ENCODE measurements around the gene FNDC10. TPM values are rescaled to one million over a fixed set of nuclear protein-coding genes. Genes with fewer than 3 reads are reported as not detected.

FNDC10 gene
- total RNA-seq, 4 donors from 2014 or later: 1.5 to 4.6 (median 3.7) TPM

DNA sequence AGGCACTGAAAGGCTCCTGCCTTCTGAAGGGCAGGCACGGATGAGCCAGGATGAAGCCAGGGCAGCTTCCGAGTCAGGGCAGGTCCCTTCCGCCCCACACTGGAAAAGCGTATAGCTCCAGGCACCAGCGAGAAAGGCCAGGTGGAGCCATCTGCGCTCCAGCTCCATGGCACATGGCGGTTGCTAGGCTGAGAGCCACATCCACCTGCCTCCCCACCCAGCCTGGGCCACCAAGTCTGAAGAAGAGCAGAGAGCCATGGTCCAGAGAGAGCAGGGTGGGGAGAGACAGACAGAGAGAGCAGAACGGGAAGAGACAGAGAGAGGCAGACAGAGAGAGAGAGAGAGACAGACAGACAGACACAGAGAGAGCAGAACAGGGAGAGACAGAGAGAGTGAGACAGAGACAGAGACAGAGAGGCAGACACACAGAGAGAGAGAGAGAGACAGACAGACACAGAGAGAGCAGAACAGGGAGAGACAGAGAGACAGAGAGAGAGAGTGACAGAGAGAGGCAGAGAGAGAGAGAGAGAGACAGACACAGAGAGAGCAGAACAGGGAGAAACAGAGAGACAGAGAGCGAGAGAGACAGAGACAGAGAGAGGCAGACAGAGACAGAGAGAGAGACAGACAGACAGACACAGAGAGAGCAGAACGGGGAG is 5.2 kb downstream of the FNDC10 start:
- H3K9me3 ChIP-seq: no peaks in the 10 kb centered on the region
- 25 to 69% methylated on average over 1 to 9 of the region's 10 CpGs for WGBS, 2 donors (ENCODE audit: low coverage in 1 of 2)
- no peak for TF ChIP-seq POLR2A (IDR thresholded peaks at IDR 0.05)
- TF ChIP-seq POLR2AphosphoS5 (IDR thresholded peaks at IDR 0.05): no peak
- no peak for TF ChIP-seq EP300 (IDR thresholded peaks at IDR 0.05; ENCODE audit: low read depth)
- TF ChIP-seq, protein P1, sequence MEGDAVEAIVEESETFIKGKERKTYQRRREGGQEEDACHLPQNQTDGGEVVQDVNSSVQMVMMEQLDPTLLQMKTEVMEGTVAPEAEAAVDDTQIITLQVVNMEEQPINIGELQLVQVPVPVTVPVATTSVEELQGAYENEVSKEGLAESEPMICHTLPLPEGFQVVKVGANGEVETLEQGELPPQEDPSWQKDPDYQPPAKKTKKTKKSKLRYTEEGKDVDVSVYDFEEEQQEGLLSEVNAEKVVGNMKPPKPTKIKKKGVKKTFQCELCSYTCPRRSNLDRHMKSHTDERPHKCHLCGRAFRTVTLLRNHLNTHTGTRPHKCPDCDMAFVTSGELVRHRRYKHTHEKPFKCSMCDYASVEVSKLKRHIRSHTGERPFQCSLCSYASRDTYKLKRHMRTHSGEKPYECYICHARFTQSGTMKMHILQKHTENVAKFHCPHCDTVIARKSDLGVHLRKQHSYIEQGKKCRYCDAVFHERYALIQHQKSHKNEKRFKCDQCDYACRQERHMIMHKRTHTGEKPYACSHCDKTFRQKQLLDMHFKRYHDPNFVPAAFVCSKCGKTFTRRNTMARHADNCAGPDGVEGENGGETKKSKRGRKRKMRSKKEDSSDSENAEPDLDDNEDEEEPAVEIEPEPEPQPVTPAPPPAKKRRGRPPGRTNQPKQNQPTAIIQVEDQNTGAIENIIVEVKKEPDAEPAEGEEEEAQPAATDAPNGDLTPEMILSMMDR (IDR thresholded peaks at IDR 0.05): no peak
- peaks cover 0 to 8% (median 5%) of the 10 kb centered on the region in 4 donors for H3K4me1 ChIP-seq
- H3K27ac ChIP-seq: no peak overlapping the region
- no peak for DNase-seq
- no peak overlapping the region for H3K4me3 ChIP-seq
- H3K36me3 ChIP-seq: no peaks in the 10 kb centered on the region
- intact Hi-C loops (cut with DNase I; ENCODE audit: low total_unique reads): no loop called here
- in situ Hi-C loops (cut with MboI; ENCODE audit: low pct_ligation_motif_present in 1 of 4, low pct_unique_long_range_greater_than_20kb in 1 of 4, low sequenced_read_pairs in 3 of 4): no loop called here
- peaks cover 36% of the 10 kb centered on the region for H3K27me3 ChIP-seq

- H3K4me3 ChIP-seq: no peak overlapping the region
- no peak overlapping the region for H3K27ac ChIP-seq
- intact Hi-C loops (cut with DNase I; ENCODE audit: low total_unique reads): no loop called here
- H3K4me1 ChIP-seq: peaks cover 0 to 3% (median under 1%) of the 10 kb centered on the region in 4 donors
- no peaks in the 10 kb centered on the region for H3K36me3 ChIP-seq
- H3K27me3 ChIP-seq: peaks cover 32% of the 10 kb centered on the region
- TF ChIP-seq EP300 (IDR thresholded peaks at IDR 0.05; ENCODE audit: low read depth) (no peak), POLR2AphosphoS5 (IDR thresholded peaks at IDR 0.05) (no peak), POLR2A (IDR thresholded peaks at IDR 0.05) (no peak)
- TF ChIP-seq, protein P1 (IDR thresholded peaks at IDR 0.05): no peak
- 81% methylated on average over 24 of the region's 24 CpGs; no CpG with 5 or more reads in 1 of the 2 donors for WGBS, 2 donors (ENCODE audit: low coverage in 1 of 2)
- DNase-seq: no peak
- H3K9me3 ChIP-seq: no peaks in the 10 kb centered on the region
- in situ Hi-C loops (cut with MboI; ENCODE audit: low pct_ligation_motif_present in 1 of 4, low pct_unique_long_range_greater_than_20kb in 1 of 4, low sequenced_read_pairs in 3 of 4): no loop called here
These were observed 5.9 kb downstream of the FNDC10 start for GRCh38 chr1:1593834-1594601.

GRCh38 chr1:1591452-1591851 is 8.5 kb downstream of the FNDC10 start:
- no peaks in the 10 kb centered on the region for H3K36me3 ChIP-seq
- 81 to 92% methylated on average over 5 to 13 of the region's 13 CpGs for WGBS, 2 donors (ENCODE audit: low coverage in 1 of 2)
- no peaks in the 10 kb centered on the region for H3K4me1 ChIP-seq
- no peak for DNase-seq
- no peak for TF ChIP-seq EP300 (IDR thresholded peaks at IDR 0.05; ENCODE audit: low read depth)
- no peak for TF ChIP-seq POLR2A (IDR thresholded peaks at IDR 0.05)
- no peak for TF ChIP-seq POLR2AphosphoS5 (IDR thresholded peaks at IDR 0.05)
- TF ChIP-seq, protein P1 (IDR thresholded peaks at IDR 0.05): no peak
- intact Hi-C loops (cut with DNase I; ENCODE audit: low total_unique reads) (no loop called here), in situ Hi-C loops (cut with MboI; ENCODE audit: low pct_ligation_motif_present in 1 of 4, low pct_unique_long_range_greater_than_20kb in 1 of 4, low sequenced_read_pairs in 3 of 4) (no loop called here)
- H3K27me3 ChIP-seq: peaks cover 29% of the 10 kb centered on the region
- H3K9me3 ChIP-seq: no peaks in the 10 kb centered on the region
- H3K27ac ChIP-seq: no peak overlapping the region
- H3K4me3 ChIP-seq: no peak overlapping the region

GRCh38 chr1:1583347-1584010 is 16.5 kb downstream of the FNDC10 start:
- Histone ChIP-seq H3K4me1 (no peaks in the 10 kb centered on the region), H3K9me3 (no peaks in the 10 kb centered on the region), H3K36me3 (no peaks in the 10 kb centered on the region), H3K27me3 (peaks cover 65% of the 10 kb centered on the region), H3K4me3 (no peak overlapping the region), H3K27ac (no peak overlapping the region)
- WGBS, 2 donors (ENCODE audit: low coverage in 1 of 2): 65 to 89% methylated on average over 4 to 23 of the region's 23 CpGs
- TF ChIP-seq, protein P1 (IDR thresholded peaks at IDR 0.05): no peak
- TF ChIP-seq POLR2AphosphoS5 (IDR thresholded peaks at IDR 0.05) (no peak), EP300 (IDR thresholded peaks at IDR 0.05; ENCODE audit: low read depth) (no peak), POLR2A (IDR thresholded peaks at IDR 0.05) (no peak)
- intact Hi-C loops (cut with DNase I; ENCODE audit: low total_unique reads) (no loop called here), in situ Hi-C loops (cut with MboI; ENCODE audit: low pct_ligation_motif_present in 1 of 4, low pct_unique_long_range_greater_than_20kb in 1 of 4, low sequenced_read_pairs in 3 of 4) (no loop called here)
- DNase-seq: no peak
